Liver (tissue), 3 donors: Measurements from ENCODE around the gene DNAJC9.

ENCODE experiments used
- MAX ChIP-seq: IDR thresholded peaks from 2 replicates; pipeline ENCODE4 v1.6.1; 2016; ENCODE audit warnings: antibody characterized with exemption
- NR2F2 ChIP-seq: IDR thresholded peaks from 2 replicates; pipeline ENCODE4 v1.6.1; 2016; ENCODE audit warnings: antibody characterized with exemption
- TF ChIP-seq, protein P1 (sequence below): fragments of 150-350 bp; IDR thresholded peaks from 2 replicates; pipeline ENCODE4 v1.5.1; 2017; ENCODE audit warnings: improper control_type of control experiment, low read depth, low read length; ENCODE audit not compliant: missing input control
- donor health status: healthy.
- donor health status: healthy.

GRCh38 chr10:73205890-73206289 lies 41.2 kb downstream of the DNAJC9 start:
- TF ChIP-seq, protein P1, sequence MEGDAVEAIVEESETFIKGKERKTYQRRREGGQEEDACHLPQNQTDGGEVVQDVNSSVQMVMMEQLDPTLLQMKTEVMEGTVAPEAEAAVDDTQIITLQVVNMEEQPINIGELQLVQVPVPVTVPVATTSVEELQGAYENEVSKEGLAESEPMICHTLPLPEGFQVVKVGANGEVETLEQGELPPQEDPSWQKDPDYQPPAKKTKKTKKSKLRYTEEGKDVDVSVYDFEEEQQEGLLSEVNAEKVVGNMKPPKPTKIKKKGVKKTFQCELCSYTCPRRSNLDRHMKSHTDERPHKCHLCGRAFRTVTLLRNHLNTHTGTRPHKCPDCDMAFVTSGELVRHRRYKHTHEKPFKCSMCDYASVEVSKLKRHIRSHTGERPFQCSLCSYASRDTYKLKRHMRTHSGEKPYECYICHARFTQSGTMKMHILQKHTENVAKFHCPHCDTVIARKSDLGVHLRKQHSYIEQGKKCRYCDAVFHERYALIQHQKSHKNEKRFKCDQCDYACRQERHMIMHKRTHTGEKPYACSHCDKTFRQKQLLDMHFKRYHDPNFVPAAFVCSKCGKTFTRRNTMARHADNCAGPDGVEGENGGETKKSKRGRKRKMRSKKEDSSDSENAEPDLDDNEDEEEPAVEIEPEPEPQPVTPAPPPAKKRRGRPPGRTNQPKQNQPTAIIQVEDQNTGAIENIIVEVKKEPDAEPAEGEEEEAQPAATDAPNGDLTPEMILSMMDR = no peak
- TF ChIP-seq NR2F2 = no peak
- no peak for TF ChIP-seq MAX
